HFFc6 (cell line): ENCODE data around the gene SERPINB6. TPM values are rescaled to one million over a fixed set of nuclear protein-coding genes. Genes with fewer than 3 reads are reported as not detected.

Experiments used
- DNase-seq: peaks from one replicate; pipeline ENCODE4 v3.0.0-alpha.2; 2018
- H3K27ac Mint-ChIP-seq: 2 replicates; pipeline ENCODE4 v1.8.0; 2020; ENCODE audit warnings: mild to moderate bottlenecking, mixed read lengths
- H3K27me3 Mint-ChIP-seq: 2 replicates; pipeline ENCODE4 v1.8.0; 2021; ENCODE audit warnings: mild to moderate bottlenecking, moderate library complexity, mixed read lengths; ENCODE audit not compliant: insufficient read depth
- H3K36me3 Mint-ChIP-seq: 2 replicates; pipeline ENCODE4 v1.8.0; 2021; ENCODE audit warnings: low read depth, mixed read lengths
- H3K4me1 Mint-ChIP-seq: 2 replicates; pipeline ENCODE4 v1.8.0; 2020; ENCODE audit warnings: low read depth, mixed read lengths
- H3K4me3 Mint-ChIP-seq: 2 replicates; pipeline ENCODE4 v1.8.0; 2020; ENCODE audit warnings: mild to moderate bottlenecking, moderate library complexity, mixed read lengths
- H3K9me3 Mint-ChIP-seq: 2 replicates; pipeline ENCODE4 v1.8.0; 2020; ENCODE audit warnings: mild to moderate bottlenecking, mixed read lengths
- CTCF ChIP-seq: fragments of 200-600 bp; sonication (generic); IDR thresholded peaks from 2 replicates; pipeline ENCODE4 v1.5.0; 2021; ENCODE audit warnings: antibody characterized with exemption, mild to moderate bottlenecking
- total RNA-seq, 6 experiments: library from RNA; stranded (reverse); fragmentation: NEBNext Ultra II Directional; extraction: Animal tissue kit (Norgen Biotek cat#: 25700); gene quantifications; 2 replicates in 1 of 6; 3 replicates in 5 of 6; pipeline ENCODE4 v1.2.3, GENCODE V29; 2021

SERPINB6 gene
- total RNA-seq, 6 experiments from 2014 or later, result 109 to 142 (median 134) TPM

GRCh38 chr6:2957696-2958330, 13.6 kb downstream of the SERPINB6 start:
- Mint-ChIP-seq H3K4me1 (peaks cover 56% of the 10 kb centered on the region), H3K4me3 (no peak overlapping the region), H3K9me3 (no peaks in the 10 kb centered on the region), H3K27me3 (no peaks in the 10 kb centered on the region; the same call in 1 of the 2 replicates), H3K36me3 (peaks cover 6% of the 10 kb centered on the region), H3K27ac (peak overlapping the region; percentile 69)
- no peak for TF ChIP-seq CTCF
- DNase-seq, result no peak

- no peak for TF ChIP-seq CTCF
- Mint-ChIP-seq H3K9me3 (no peaks in the 10 kb centered on the region), H3K4me1 (peaks cover 56% of the 10 kb centered on the region), H3K36me3 (peaks cover 12% of the 10 kb centered on the region), H3K27ac (peak overlapping the region; percentile 69), H3K4me3 (no peak overlapping the region), H3K27me3 (no peaks in the 10 kb centered on the region; the same call in 1 of the 2 replicates)
- DNase-seq, result no peak
Observed at GRCh38 chr6:2956930-2957685, 14.3 kb downstream of the SERPINB6 start.

GRCh38 chr6:2953098-2953497, 18.3 kb downstream of the SERPINB6 start:
- Mint-ChIP-seq H3K4me1 (peaks cover 34% of the 10 kb centered on the region), H3K9me3 (no peaks in the 10 kb centered on the region), H3K27ac (peak overlapping the region; percentile 73), H3K36me3 (peaks cover 20% of the 10 kb centered on the region), H3K4me3 (peak overlapping the region; percentile 15; the same call in 1 of the 2 replicates), H3K27me3 (no peaks in the 10 kb centered on the region)
- no peak for TF ChIP-seq CTCF
- no peak for DNase-seq

GRCh38 chr6:2952557-2953095, 18.7 kb downstream of the SERPINB6 start:
- Mint-ChIP-seq H3K9me3 (no peaks in the 10 kb centered on the region), H3K36me3 (peaks cover 25% of the 10 kb centered on the region), H3K4me3 (peak overlapping the region; percentile 15; the same call in 1 of the 2 replicates), H3K27me3 (no peaks in the 10 kb centered on the region), H3K27ac (peak overlapping the region; percentile 73), H3K4me1 (peaks cover 30% of the 10 kb centered on the region)
- peak; percentile 100 for TF ChIP-seq CTCF
- DNase-seq, result peak; percentile 95

GRCh38 chr6:2951728-2952127, 19.6 kb downstream of the SERPINB6 start:
- H3K9me3 Mint-ChIP-seq, result no peaks in the 10 kb centered on the region
- no peak for TF ChIP-seq CTCF
- H3K4me1 Mint-ChIP-seq, result peaks cover 21% of the 10 kb centered on the region

More at GRCh38 chr6:2951728-2952127, 19.6 kb downstream of the SERPINB6 start:
- H3K36me3 Mint-ChIP-seq, result peaks cover 31% of the 10 kb centered on the region
- H3K27ac Mint-ChIP-seq, result peak overlapping the region; percentile 49; the same call in 1 of the 2 replicates
- H3K27me3 Mint-ChIP-seq, result no peaks in the 10 kb centered on the region
- H3K4me3 Mint-ChIP-seq, result no peak overlapping the region
- no peak for DNase-seq
